ENCODE data around the gene ZNF282. TPM values are rescaled to one million over a fixed set of nuclear protein-coding genes. Genes with fewer than 3 reads are reported as not detected.

ZNF282 gene
- 100 to 1,000 TPM in 1 of 2 donors, 10 to 100 TPM in 1; 59.5 to 161 TPM for total RNA-seq

DNA sequence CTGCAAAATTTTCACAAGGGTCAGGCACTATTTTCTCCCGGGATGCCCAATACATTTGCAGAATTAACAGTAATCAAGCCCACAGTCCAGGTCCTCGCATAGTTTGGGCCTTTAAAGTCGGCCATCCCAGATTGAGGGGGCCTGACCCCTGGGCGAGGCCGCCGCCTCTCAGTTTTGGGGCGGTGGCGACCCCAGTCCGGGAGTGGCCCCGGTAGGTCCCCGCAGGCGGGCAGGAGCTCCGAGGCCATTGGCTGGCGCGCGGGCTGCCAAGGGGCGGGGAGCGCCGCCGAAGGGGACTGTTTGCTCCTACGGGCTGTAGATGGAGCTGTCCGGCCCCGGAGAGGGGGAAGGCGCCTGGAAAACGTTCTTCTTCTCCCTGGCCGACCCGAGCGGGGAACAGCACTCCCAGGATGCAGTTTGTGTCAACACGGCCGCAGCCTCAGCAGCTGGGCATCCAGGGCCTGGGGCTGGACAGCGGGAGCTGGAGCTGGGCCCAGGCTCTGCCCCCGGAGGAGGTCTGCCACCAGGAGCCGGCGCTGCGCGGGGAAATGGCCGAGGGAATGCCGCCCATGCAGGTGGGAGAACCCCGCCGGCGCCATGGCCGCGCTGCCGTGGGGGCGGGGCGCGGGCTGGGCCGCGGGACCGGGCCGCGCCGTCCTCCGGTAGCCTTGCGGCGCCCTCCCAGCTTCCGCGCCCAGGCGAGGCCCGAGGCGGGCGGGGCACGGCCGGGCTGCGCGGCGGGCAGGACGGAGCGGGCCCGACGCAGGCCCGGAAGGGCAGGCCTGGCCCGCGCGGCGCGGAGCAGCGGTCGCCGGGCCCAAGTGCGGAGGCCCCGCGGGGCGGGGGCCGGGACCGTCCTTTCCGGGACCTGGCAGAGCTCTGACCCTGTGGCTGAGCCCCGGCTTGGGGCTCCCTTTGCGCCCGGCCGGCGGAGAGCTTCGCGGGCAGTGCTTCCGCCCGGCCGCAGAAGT, at the start of gene ZNF282:
Gene ZNF282 (plus strand): TSS at position 367 of the 971 bp plus-strand sequence. CDS start 44 bp downstream, at position 411.
- H3K27me3 Mint-ChIP-seq (ENCODE audit: low read depth), result no peaks in the 10 kb centered on the region
- peak within 1 kb of the TSS; percentile 90 to 91 for H3K4me3 Mint-ChIP-seq
- H3K4me1 Mint-ChIP-seq (ENCODE audit: low read depth), result peaks cover 57% of the 10 kb centered on the region
- H3K9me3 Mint-ChIP-seq, result no peaks in the 10 kb centered on the region
- peak within 1 kb of the TSS; percentile 97 for H3K27ac Mint-ChIP-seq
- ATAC-seq (replicated peaks in 1 of 2) (peak; percentile 93), DNase-seq (peak; percentile 86 to 90)
- peaks cover 21 to 25% of the 10 kb centered on the region in 2 donors for H3K36me3 Mint-ChIP-seq (ENCODE audit: insufficient read depth in 2 of 2)

DNA sequence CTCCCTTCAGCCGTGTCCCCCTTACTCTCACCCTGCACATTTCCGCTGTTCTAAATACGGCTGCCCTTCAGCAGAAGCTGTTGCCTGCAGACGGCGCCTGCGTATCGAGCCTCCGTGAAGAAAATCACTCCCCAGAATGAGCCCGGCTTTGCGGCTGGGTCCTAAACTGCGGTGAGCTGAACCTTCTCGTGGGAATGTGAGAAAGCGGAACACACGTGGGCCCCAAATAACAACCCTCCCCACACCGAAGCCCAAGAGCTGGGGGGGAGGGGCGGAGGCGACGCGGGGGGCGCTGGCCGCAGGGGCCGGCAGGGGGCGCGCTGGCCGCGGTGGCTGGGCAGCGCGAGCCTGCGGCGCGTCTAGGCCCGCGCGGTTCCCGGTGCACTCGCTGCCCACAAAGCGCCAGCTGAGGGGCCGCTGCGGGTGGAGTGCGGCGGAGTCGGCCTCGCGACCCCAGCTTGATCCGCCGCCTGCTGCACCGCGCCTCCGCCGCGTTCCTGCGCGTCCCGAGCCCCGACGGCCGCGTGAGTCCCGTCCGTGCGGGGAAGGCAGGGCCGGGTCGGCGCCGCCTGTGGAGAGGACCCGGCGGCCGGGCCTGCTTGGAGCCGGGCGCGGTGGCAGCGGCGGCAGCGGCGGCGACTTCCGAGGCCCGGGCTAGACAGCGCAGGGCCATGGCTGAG, 48.1 kb upstream of the ZNF282 start, which contains the start of gene ZNF398:
Gene ZNF398 (plus strand): TSS at position 382 of the 680 bp plus-strand sequence. CDS start 290 bp downstream, at position 672.
- peaks cover 6% of the 10 kb centered on the region in 2 donors for H3K36me3 Mint-ChIP-seq (ENCODE audit: insufficient read depth in 2 of 2)
- DNase-seq (peak; percentile 80 to 86), ATAC-seq (replicated peaks in 1 of 2) (peak; percentile 82 to 84)

GRCh38 chr7:149147752-149148653, 47.3 kb upstream of the ZNF282 start:
- DNase-seq (peak; percentile 66 to 75), ATAC-seq (replicated peaks in 1 of 2) (peak; percentile 46 to 55)
- Mint-ChIP-seq H3K27ac (peak overlapping the region; percentile 54), H3K4me3 (peak overlapping the region; percentile 84 to 95), H3K4me1 (ENCODE audit: low read depth) (peaks cover 38% of the 10 kb centered on the region), H3K27me3 (ENCODE audit: low read depth) (no peaks in the 10 kb centered on the region), H3K36me3 (ENCODE audit: insufficient read depth in 2 of 2) (peaks cover 6% of the 10 kb centered on the region in 2 donors), H3K9me3 (no peaks in the 10 kb centered on the region)

More for the DNA sequence above, 48.1 kb upstream of the ZNF282 start, which contains the start of gene ZNF398:
- no peaks in the 10 kb centered on the region for H3K9me3 Mint-ChIP-seq
- H3K27me3 Mint-ChIP-seq (ENCODE audit: low read depth), result no peaks in the 10 kb centered on the region
- H3K4me1 Mint-ChIP-seq (ENCODE audit: low read depth), result peaks cover 38% of the 10 kb centered on the region
- H3K27ac Mint-ChIP-seq, result peak within 1 kb of the TSS; percentile 79
- peak within 1 kb of the TSS; percentile 84 to 95 for H3K4me3 Mint-ChIP-seq

GRCh38 chr7:149150981-149151380, 44.4 kb upstream of the ZNF282 start:
- H3K27ac Mint-ChIP-seq, result peak overlapping the region; percentile 9
- H3K4me1 Mint-ChIP-seq (ENCODE audit: low read depth), result peaks cover 37% of the 10 kb centered on the region
- no peak overlapping the region for H3K4me3 Mint-ChIP-seq
- no peak for DNase-seq
- ATAC-seq (replicated peaks in 1 of 2), result no peak
- peaks cover 10 to 16% of the 10 kb centered on the region in 2 donors for H3K36me3 Mint-ChIP-seq (ENCODE audit: insufficient read depth in 2 of 2)
- H3K9me3 Mint-ChIP-seq, result no peaks in the 10 kb centered on the region
- no peaks in the 10 kb centered on the region for H3K27me3 Mint-ChIP-seq (ENCODE audit: low read depth)

DNA sequence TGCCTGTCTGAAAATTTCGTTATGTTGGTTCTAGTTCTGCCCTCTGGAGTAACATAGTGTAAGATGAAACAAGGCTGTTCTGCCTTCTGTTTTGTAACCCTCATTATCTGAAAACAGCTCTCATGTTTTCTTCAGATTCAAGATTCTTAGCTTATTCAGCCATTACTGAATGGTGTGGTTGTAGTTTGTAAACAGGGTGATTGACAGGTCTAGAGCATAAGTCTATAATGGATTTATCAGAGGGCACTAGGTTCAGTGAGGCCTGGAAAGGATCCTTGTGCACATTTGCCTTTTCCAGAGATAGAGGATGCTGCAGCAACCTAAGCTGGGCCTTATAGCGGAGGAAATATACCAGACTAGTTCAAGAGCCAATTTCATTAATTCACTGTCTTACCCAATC, 42.0 kb upstream of the ZNF282 start:
- peaks cover 13 to 22% of the 10 kb centered on the region in 2 donors for H3K36me3 Mint-ChIP-seq (ENCODE audit: insufficient read depth in 2 of 2)
- ATAC-seq (replicated peaks in 1 of 2), result no peak
- H3K4me1 Mint-ChIP-seq (ENCODE audit: low read depth), result peaks cover 34% of the 10 kb centered on the region
- no peak overlapping the region for H3K27ac Mint-ChIP-seq
- no peaks in the 10 kb centered on the region for H3K9me3 Mint-ChIP-seq
- no peak overlapping the region for H3K4me3 Mint-ChIP-seq
- H3K27me3 Mint-ChIP-seq (ENCODE audit: low read depth), result no peaks in the 10 kb centered on the region
- DNase-seq, result no peak

GRCh38 chr7:149154056-149154455, 41.3 kb upstream of the ZNF282 start:
- peaks cover 13 to 20% of the 10 kb centered on the region in 2 donors for H3K36me3 Mint-ChIP-seq (ENCODE audit: insufficient read depth in 2 of 2)

GRCh38 chr7:149156898-149157297, 38.4 kb upstream of the ZNF282 start:
- Mint-ChIP-seq H3K9me3 (no peaks in the 10 kb centered on the region), H3K36me3 (ENCODE audit: insufficient read depth in 2 of 2) (peaks cover 12 to 20% of the 10 kb centered on the region in 2 donors), H3K27me3 (ENCODE audit: low read depth) (no peaks in the 10 kb centered on the region), H3K27ac (no peak overlapping the region), H3K4me3 (no peak overlapping the region), H3K4me1 (ENCODE audit: low read depth) (peaks cover 31% of the 10 kb centered on the region)
- ATAC-seq (replicated peaks in 1 of 2) (no peak), DNase-seq (no peak)

More at GRCh38 chr7:149154056-149154455, 41.3 kb upstream of the ZNF282 start:
- Mint-ChIP-seq H3K27me3 (ENCODE audit: low read depth) (no peaks in the 10 kb centered on the region), H3K27ac (no peak overlapping the region), H3K9me3 (no peaks in the 10 kb centered on the region), H3K4me3 (no peak overlapping the region), H3K4me1 (ENCODE audit: low read depth) (peaks cover 28% of the 10 kb centered on the region)
- no peak for DNase-seq
- no peak for ATAC-seq (replicated peaks in 1 of 2)

GRCh38 chr7:149161241-149161848, 34.0 kb upstream of the ZNF282 start:
- Mint-ChIP-seq H3K27ac (peak overlapping the region; percentile 72), H3K4me3 (peak overlapping the region in 1 of 2 donors; percentile 52), H3K27me3 (ENCODE audit: low read depth) (no peaks in the 10 kb centered on the region), H3K9me3 (no peaks in the 10 kb centered on the region), H3K4me1 (ENCODE audit: low read depth) (peaks cover 27% of the 10 kb centered on the region), H3K36me3 (ENCODE audit: insufficient read depth in 2 of 2) (peaks cover 10 to 17% of the 10 kb centered on the region in 2 donors)
- ATAC-seq (replicated peaks in 1 of 2) (peak; percentile 59 to 92), DNase-seq (peak in 1 of 2 donors; percentile 22)

GRCh38 chr7:149166142-149166541, 29.2 kb upstream of the ZNF282 start:
- Mint-ChIP-seq H3K27ac (peak overlapping the region; percentile 15), H3K4me3 (no peak overlapping the region), H3K9me3 (no peaks in the 10 kb centered on the region), H3K27me3 (ENCODE audit: low read depth) (no peaks in the 10 kb centered on the region), H3K4me1 (ENCODE audit: low read depth) (peaks cover 12% of the 10 kb centered on the region), H3K36me3 (ENCODE audit: insufficient read depth in 2 of 2) (peaks cover 8 to 19% of the 10 kb centered on the region in 2 donors)
- ATAC-seq (replicated peaks in 1 of 2) (peak in 1 of 2 donors; percentile 26), DNase-seq (no peak)

DNA sequence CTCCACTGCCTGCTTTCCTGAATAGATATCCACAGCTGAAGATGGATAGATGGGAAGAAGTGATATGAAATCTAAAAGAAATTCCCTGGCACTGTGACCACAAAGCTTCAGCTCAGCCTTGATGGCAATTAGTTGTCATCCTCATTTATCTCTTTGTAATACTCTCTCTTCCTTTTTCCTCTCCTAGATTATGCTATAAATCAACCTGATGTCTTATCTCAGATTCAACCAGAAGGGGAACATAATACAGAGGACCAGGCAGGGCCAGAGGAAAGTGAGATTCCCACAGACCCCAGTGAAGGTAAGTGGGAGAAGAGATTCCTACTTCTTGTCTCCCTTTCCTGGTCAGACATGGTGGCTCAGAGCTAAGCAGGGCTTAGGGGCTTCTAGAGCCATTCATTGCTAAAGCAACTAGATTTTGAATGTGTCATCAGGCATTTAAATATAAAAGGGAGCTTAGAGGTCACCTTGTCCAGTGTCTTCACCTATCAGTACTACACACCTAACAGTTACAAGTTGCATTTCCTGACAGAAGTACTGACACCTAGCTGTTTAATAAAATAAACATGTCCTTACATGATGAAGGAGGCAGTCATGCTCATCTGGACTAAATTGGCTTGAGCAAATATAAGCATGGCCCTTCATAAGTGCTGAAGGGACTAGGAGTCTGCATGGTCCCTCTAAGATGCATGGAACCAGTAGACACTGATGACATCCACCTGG, 28.6 kb upstream of the ZNF282 start:
- H3K4me3 Mint-ChIP-seq, result no peak overlapping the region
- peak overlapping the region; percentile 15 for H3K27ac Mint-ChIP-seq
- H3K9me3 Mint-ChIP-seq, result no peaks in the 10 kb centered on the region
- H3K36me3 Mint-ChIP-seq (ENCODE audit: insufficient read depth in 2 of 2), result peaks cover 6 to 19% of the 10 kb centered on the region in 2 donors
- DNase-seq, result no peak
- no peak for ATAC-seq (replicated peaks in 1 of 2)
- peaks cover 7% of the 10 kb centered on the region for H3K4me1 Mint-ChIP-seq (ENCODE audit: low read depth)
- H3K27me3 Mint-ChIP-seq (ENCODE audit: low read depth), result no peaks in the 10 kb centered on the region

GRCh38 chr7:149171892-149172533, 23.3 kb upstream of the ZNF282 start:
- Mint-ChIP-seq H3K36me3 (ENCODE audit: insufficient read depth in 2 of 2) (peaks cover 10 to 15% of the 10 kb centered on the region in 2 donors), H3K27me3 (ENCODE audit: low read depth) (no peaks in the 10 kb centered on the region), H3K27ac (peak overlapping the region; percentile 57), H3K4me1 (ENCODE audit: low read depth) (no peaks in the 10 kb centered on the region), H3K9me3 (no peaks in the 10 kb centered on the region), H3K4me3 (no peak overlapping the region)
- no peak for DNase-seq
- ATAC-seq (replicated peaks in 1 of 2), result peak in 1 of 2 donors; percentile 53

All from activated T-cell treated with anti-CD3 and anti-CD28 coated beads, Interleukin-2, amount 50 U/mL, for 72 hours (primary cell).